ENCODE measurements around the gene SNAP47.
A peak's percentile ranks its signal among the peaks of the same experiment; 100 is the strongest.

The SNAP47 gene

GRCh38 chr1:227733751-227734545 is 1.3 kb upstream of the SNAP47 start:
- H4K91ac ChIP-seq (ENCODE audit: low read depth, low read length, poor library complexity), result no peak overlapping the region
- WGBS, 2 donors (ENCODE audit: extremely low coverage in 2 of 2, insufficient read length in 2 of 2, insufficient replicate concordance in 1 of 2), result no CpG with 5 or more reads among the region's 24 CpGs
- H2AFZ ChIP-seq (ENCODE audit: low read length), result no peak overlapping the region
- no peak overlapping the region for H3K18ac ChIP-seq (ENCODE audit: low read length)
- peak overlapping the region; percentile 89 for H2BK5ac ChIP-seq (ENCODE audit: low read length)
- no peaks in the 10 kb centered on the region for H3K27me3 ChIP-seq (ENCODE audit: control insufficient read depth in 3 of 3, insufficient read depth in 3 of 3, low read depth in 1 of 3, low read length in 3 of 3)
- peaks cover 31% of the 10 kb centered on the region for H3K79me1 ChIP-seq (ENCODE audit: low read depth, low read length)
- no peak for DNase-seq (ENCODE audit: low spot score)
- no peak overlapping the region for H2BK120ac ChIP-seq (ENCODE audit: low read depth, low read length)
- peak overlapping the region; percentile 68 to 97 for H3K4me3 ChIP-seq (ENCODE audit: low read length in 2 of 2)
- H3K36me3 ChIP-seq (replicated peaks in 1 of 2; ENCODE audit: control insufficient read depth in 2 of 2, insufficient read depth in 2 of 2, low read length in 2 of 2), result peaks cover 27 to 41% of the 10 kb centered on the region in 2 donors
- H2BK12ac ChIP-seq (ENCODE audit: low read length), result no peak overlapping the region
- no peak overlapping the region for H3K4ac ChIP-seq (ENCODE audit: low read length)
- H2AK5ac ChIP-seq (ENCODE audit: low read depth, low read length), result no peak overlapping the region
- no peaks in the 10 kb centered on the region for H3K9me3 ChIP-seq (replicated peaks in 1 of 2; ENCODE audit: control insufficient read depth in 2 of 2, insufficient read depth in 1 of 2, low read depth in 1 of 2, low read length in 2 of 2)
- peak overlapping the region; percentile 53 for H3K9ac ChIP-seq (ENCODE audit: low read depth, low read length, poor library complexity)
- H3K14ac ChIP-seq (ENCODE audit: low read length), result no peak overlapping the region
- peak overlapping the region; percentile 33 for H3K23ac ChIP-seq (ENCODE audit: low read depth, low read length, poor library complexity)
- peak overlapping the region; percentile 97 for H3K4me2 ChIP-seq (ENCODE audit: insufficient read depth, low read length, poor library complexity, severe bottlenecking)
- H2BK15ac ChIP-seq (ENCODE audit: low read length), result no peak overlapping the region
- peaks cover 13 to 16% of the 10 kb centered on the region in 2 donors for H3K4me1 ChIP-seq (ENCODE audit: control insufficient read depth in 2 of 2, insufficient read depth in 1 of 2, low read depth in 1 of 2, low read length in 2 of 2)
- no peak overlapping the region for H3K27ac ChIP-seq (replicated peaks; ENCODE audit: low read length)
- H4K8ac ChIP-seq (ENCODE audit: low read depth, low read length), result no peak overlapping the region

GRCh38 chr1:227734546-227734855 is 734 bp upstream of the SNAP47 start:
- Histone ChIP-seq H3K14ac (ENCODE audit: low read length) (no peak overlapping the region), H3K18ac (ENCODE audit: low read length) (peak overlapping the region; percentile 86), H3K9ac (ENCODE audit: low read depth, low read length, poor library complexity) (peak overlapping the region; percentile 71), H3K27ac (replicated peaks; ENCODE audit: low read length) (no peak overlapping the region), H4K8ac (ENCODE audit: low read depth, low read length) (no peak overlapping the region), H2BK15ac (ENCODE audit: low read length) (no peak overlapping the region), H3K9me3 (replicated peaks in 1 of 2; ENCODE audit: control insufficient read depth in 2 of 2, insufficient read depth in 1 of 2, low read depth in 1 of 2, low read length in 2 of 2) (no peaks in the 10 kb centered on the region), H3K4ac (ENCODE audit: low read length) (no peak overlapping the region), H4K91ac (ENCODE audit: low read depth, low read length, poor library complexity) (peak overlapping the region; percentile 64), H3K79me1 (ENCODE audit: low read depth, low read length) (peaks cover 34% of the 10 kb centered on the region), H2BK120ac (ENCODE audit: low read depth, low read length) (no peak overlapping the region), H2AFZ (ENCODE audit: low read length) (peak overlapping the region; percentile 99), H3K4me2 (ENCODE audit: insufficient read depth, low read length, poor library complexity, severe bottlenecking) (peak overlapping the region; percentile 97), H3K27me3 (ENCODE audit: control insufficient read depth in 3 of 3, insufficient read depth in 3 of 3, low read depth in 1 of 3, low read length in 3 of 3) (no peaks in the 10 kb centered on the region), H2BK12ac (ENCODE audit: low read length) (no peak overlapping the region), H2AK5ac (ENCODE audit: low read depth, low read length) (peak overlapping the region; percentile 76), H2BK5ac (ENCODE audit: low read length) (no peak overlapping the region), H3K4me3 (ENCODE audit: low read length in 2 of 2) (peak overlapping the region; percentile 68 to 97), H3K23ac (ENCODE audit: low read depth, low read length, poor library complexity) (no peak overlapping the region), H3K4me1 (ENCODE audit: control insufficient read depth in 2 of 2, insufficient read depth in 1 of 2, low read depth in 1 of 2, low read length in 2 of 2) (peaks cover 9 to 12% of the 10 kb centered on the region in 2 donors), H3K36me3 (replicated peaks in 1 of 2; ENCODE audit: control insufficient read depth in 2 of 2, insufficient read depth in 2 of 2, low read length in 2 of 2) (peaks cover 27 to 45% of the 10 kb centered on the region in 2 donors)
- no peak for DNase-seq (ENCODE audit: low spot score)
- no CpG with 5 or more reads among the region's 10 CpGs for WGBS, 2 donors (ENCODE audit: extremely low coverage in 2 of 2, insufficient read length in 2 of 2, insufficient replicate concordance in 1 of 2)

GRCh38 chr1:227735539-227736285 is 477 bp downstream of the SNAP47 start:
- H3K4me1 ChIP-seq (ENCODE audit: control insufficient read depth in 2 of 2, insufficient read depth in 1 of 2, low read depth in 1 of 2, low read length in 2 of 2), result peaks cover 6 to 8% of the 10 kb centered on the region in 2 donors
- no peak for DNase-seq (ENCODE audit: low spot score)
- peaks cover 29 to 48% of the 10 kb centered on the region in 2 donors for H3K36me3 ChIP-seq (replicated peaks in 1 of 2; ENCODE audit: control insufficient read depth in 2 of 2, insufficient read depth in 2 of 2, low read length in 2 of 2)
- H3K4ac ChIP-seq (ENCODE audit: low read length), result no peak overlapping the region
- peak overlapping the region; percentile 68 to 97 for H3K4me3 ChIP-seq (ENCODE audit: low read length in 2 of 2)
- H3K23ac ChIP-seq (ENCODE audit: low read depth, low read length, poor library complexity), result peak overlapping the region; percentile 100
- WGBS, 2 donors (ENCODE audit: extremely low coverage in 2 of 2, insufficient read length in 2 of 2, insufficient replicate concordance in 1 of 2), result no CpG with 5 or more reads among the region's 31 CpGs
- H3K4me2 ChIP-seq (ENCODE audit: insufficient read depth, low read length, poor library complexity, severe bottlenecking), result peak overlapping the region; percentile 82
- peak overlapping the region; percentile 92 for H3K18ac ChIP-seq (ENCODE audit: low read length)
- H2AK5ac ChIP-seq (ENCODE audit: low read depth, low read length), result peak overlapping the region; percentile 82
- H3K27ac ChIP-seq (replicated peaks; ENCODE audit: low read length), result no peak overlapping the region
- no peaks in the 10 kb centered on the region for H3K9me3 ChIP-seq (replicated peaks in 1 of 2; ENCODE audit: control insufficient read depth in 2 of 2, insufficient read depth in 1 of 2, low read depth in 1 of 2, low read length in 2 of 2)
- H2BK15ac ChIP-seq (ENCODE audit: low read length), result no peak overlapping the region
- H4K8ac ChIP-seq (ENCODE audit: low read depth, low read length), result peak overlapping the region; percentile 78
- H2BK5ac ChIP-seq (ENCODE audit: low read length), result peak overlapping the region; percentile 11
- H3K9ac ChIP-seq (ENCODE audit: low read depth, low read length, poor library complexity), result peak overlapping the region; percentile 98
- H2BK12ac ChIP-seq (ENCODE audit: low read length), result no peak overlapping the region
- H3K14ac ChIP-seq (ENCODE audit: low read length), result peak overlapping the region; percentile 79
- H4K91ac ChIP-seq (ENCODE audit: low read depth, low read length, poor library complexity), result peak overlapping the region; percentile 49
- H2AFZ ChIP-seq (ENCODE audit: low read length), result peak overlapping the region; percentile 99
- peaks cover 44% of the 10 kb centered on the region for H3K79me1 ChIP-seq (ENCODE audit: low read depth, low read length)
- no peak overlapping the region for H2BK120ac ChIP-seq (ENCODE audit: low read depth, low read length)
- H3K27me3 ChIP-seq (ENCODE audit: control insufficient read depth in 3 of 3, insufficient read depth in 3 of 3, low read depth in 1 of 3, low read length in 3 of 3), result no peaks in the 10 kb centered on the region

- H2BK12ac ChIP-seq (ENCODE audit: low read length), result no peak overlapping the region
- no peak overlapping the region for H3K27ac ChIP-seq (replicated peaks; ENCODE audit: low read length)
- no peak overlapping the region for H4K91ac ChIP-seq (ENCODE audit: low read depth, low read length, poor library complexity)
- no peak overlapping the region for H4K8ac ChIP-seq (ENCODE audit: low read depth, low read length)
- H2BK15ac ChIP-seq (ENCODE audit: low read length), result no peak overlapping the region
- H3K4me3 ChIP-seq (ENCODE audit: low read length in 2 of 2), result no peak overlapping the region
- no peak overlapping the region for H2AK5ac ChIP-seq (ENCODE audit: low read depth, low read length)
- H3K27me3 ChIP-seq (ENCODE audit: control insufficient read depth in 3 of 3, insufficient read depth in 3 of 3, low read depth in 1 of 3, low read length in 3 of 3), result no peaks in the 10 kb centered on the region
- H3K79me1 ChIP-seq (ENCODE audit: low read depth, low read length), result peaks cover 47% of the 10 kb centered on the region
- H3K36me3 ChIP-seq (replicated peaks in 1 of 2; ENCODE audit: control insufficient read depth in 2 of 2, insufficient read depth in 2 of 2, low read length in 2 of 2), result peaks cover 18 to 36% of the 10 kb centered on the region in 2 donors
- H3K4me1 ChIP-seq (ENCODE audit: control insufficient read depth in 2 of 2, insufficient read depth in 1 of 2, low read depth in 1 of 2, low read length in 2 of 2), result peaks cover 6 to 8% of the 10 kb centered on the region in 2 donors
- H3K14ac ChIP-seq (ENCODE audit: low read length), result no peak overlapping the region
- DNase-seq (ENCODE audit: low spot score), result no peak
- H3K4ac ChIP-seq (ENCODE audit: low read length), result no peak overlapping the region
- H2BK120ac ChIP-seq (ENCODE audit: low read depth, low read length), result no peak overlapping the region
- H3K9ac ChIP-seq (ENCODE audit: low read depth, low read length, poor library complexity), result no peak overlapping the region
- no CpG with 5 or more reads among the region's 11 CpGs for WGBS, 2 donors (ENCODE audit: extremely low coverage in 2 of 2, insufficient read length in 2 of 2, insufficient replicate concordance in 1 of 2)
- H3K4me2 ChIP-seq (ENCODE audit: insufficient read depth, low read length, poor library complexity, severe bottlenecking), result no peak overlapping the region
- H3K18ac ChIP-seq (ENCODE audit: low read length), result no peak overlapping the region
- H3K9me3 ChIP-seq (replicated peaks in 1 of 2; ENCODE audit: control insufficient read depth in 2 of 2, insufficient read depth in 1 of 2, low read depth in 1 of 2, low read length in 2 of 2), result no peaks in the 10 kb centered on the region
- H3K23ac ChIP-seq (ENCODE audit: low read depth, low read length, poor library complexity), result no peak overlapping the region
- no peak overlapping the region for H2BK5ac ChIP-seq (ENCODE audit: low read length)
- H2AFZ ChIP-seq (ENCODE audit: low read length), result no peak overlapping the region
Measured at GRCh38 chr1:227736814-227737432, 1.7 kb downstream of the SNAP47 start.
